Glutamatergic neuron (in vitro differentiated cells): Measurements from ENCODE around the gene WDR73. TPM values are rescaled to one million over a fixed set of nuclear protein-coding genes. Genes with fewer than 3 reads are reported as not detected.
A peak's percentile ranks its signal among the peaks of the same experiment; 100 is the strongest.
"Not testable (repeated sequence)": the region's sequence is repeated elsewhere in the genome, so short reads cannot be mapped to it uniquely, and the experiment has no call there.

Experiments used
- DNase-seq: peaks from one replicate; pipeline ENCODE4 v3.0.0; 2022
- H3K27ac Mint-ChIP-seq: one replicate; pipeline ENCODE4 v1.8.0; 2020; ENCODE audit warnings: mild to moderate bottlenecking, mixed read lengths, inconsistent platforms; ENCODE audit not compliant: unreplicated experiment
- H3K27me3 Mint-ChIP-seq: one replicate; pipeline ENCODE4 v1.8.0; 2020; ENCODE audit warnings: mild to moderate bottlenecking, moderate library complexity, mixed read lengths, inconsistent platforms; ENCODE audit not compliant: unreplicated experiment
- H3K36me3 Mint-ChIP-seq: one replicate; pipeline ENCODE4 v1.8.0; 2020; ENCODE audit warnings: mild to moderate bottlenecking, mixed read lengths, inconsistent platforms; ENCODE audit not compliant: unreplicated experiment
- H3K4me1 Mint-ChIP-seq: one replicate; pipeline ENCODE4 v1.8.0; 2020; ENCODE audit warnings: mild to moderate bottlenecking, low read depth, mixed read lengths, inconsistent platforms; ENCODE audit not compliant: unreplicated experiment
- H3K4me3 Mint-ChIP-seq: one replicate; pipeline ENCODE4 v1.8.0; 2020; ENCODE audit warnings: mild to moderate bottlenecking, mixed read lengths, inconsistent platforms; ENCODE audit not compliant: unreplicated experiment
- H3K9me3 Mint-ChIP-seq: one replicate; pipeline ENCODE4 v1.8.0; 2020; ENCODE audit warnings: mild to moderate bottlenecking, moderate library complexity, mixed read lengths, inconsistent platforms; ENCODE audit not compliant: unreplicated experiment
- total RNA-seq: library from RNA; stranded (reverse); fragmentation: NEBNext Ultra II Directional; extraction: Animal tissue kit (Norgen Biotek cat#: 25700); gene quantifications from one replicate; pipeline ENCODE4 v1.2.1, GENCODE V29; 2021; ENCODE audit not compliant: unreplicated experiment
- TF ChIP-seq, protein P1 (sequence below): fragments of 200-600 bp; sonication (generic); IDR thresholded peaks from one replicate; pipeline ENCODE4 v1.5.0; 2021; ENCODE audit not compliant: partially characterized antibody, unreplicated experiment

Gene WDR73
- total RNA-seq, 1 donor from 2014 or later = 19.5 TPM

DNA sequence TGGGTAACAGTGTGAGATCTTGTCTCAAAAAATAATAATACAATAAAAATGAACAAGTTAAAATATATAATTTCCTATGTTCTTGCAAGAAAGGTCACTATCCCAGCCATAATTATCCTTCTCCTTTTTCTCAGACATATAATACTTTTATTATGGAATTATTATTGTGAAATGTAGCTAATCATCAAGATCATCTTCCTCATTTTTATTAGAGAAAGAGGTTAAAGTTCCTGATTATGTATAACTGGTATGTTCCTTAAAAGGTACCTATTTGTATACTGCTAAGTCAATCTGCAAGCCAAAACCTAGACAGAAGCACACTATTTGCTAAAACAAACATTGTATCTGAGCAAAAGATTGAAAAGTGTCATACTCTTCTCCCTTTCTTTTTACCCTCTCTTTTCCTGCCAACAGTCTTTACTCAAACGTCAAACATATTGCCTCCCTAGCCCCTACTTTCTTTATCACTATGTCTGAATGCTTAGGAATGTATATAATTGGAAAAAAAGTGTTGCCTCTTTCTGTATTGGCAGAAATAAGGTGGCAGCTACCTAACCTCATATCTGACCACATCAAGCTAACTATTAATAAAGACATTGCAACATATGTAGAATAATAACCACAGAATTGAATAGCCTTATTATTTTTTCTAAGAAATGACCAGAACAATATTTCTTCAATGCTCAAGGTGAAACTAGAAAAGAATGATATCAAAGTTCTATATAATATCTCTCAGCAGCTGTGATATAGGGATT is 43.3 kb upstream of the WDR73 start:
- DNase-seq = no peak
- no peaks in the 10 kb centered on the region for H3K27me3 Mint-ChIP-seq
- H3K9me3 Mint-ChIP-seq = no peaks in the 10 kb centered on the region
- H3K4me3 Mint-ChIP-seq = no peak overlapping the region
- H3K36me3 Mint-ChIP-seq = no peaks in the 10 kb centered on the region
- no peak overlapping the region for H3K27ac Mint-ChIP-seq
- TF ChIP-seq, protein P1, sequence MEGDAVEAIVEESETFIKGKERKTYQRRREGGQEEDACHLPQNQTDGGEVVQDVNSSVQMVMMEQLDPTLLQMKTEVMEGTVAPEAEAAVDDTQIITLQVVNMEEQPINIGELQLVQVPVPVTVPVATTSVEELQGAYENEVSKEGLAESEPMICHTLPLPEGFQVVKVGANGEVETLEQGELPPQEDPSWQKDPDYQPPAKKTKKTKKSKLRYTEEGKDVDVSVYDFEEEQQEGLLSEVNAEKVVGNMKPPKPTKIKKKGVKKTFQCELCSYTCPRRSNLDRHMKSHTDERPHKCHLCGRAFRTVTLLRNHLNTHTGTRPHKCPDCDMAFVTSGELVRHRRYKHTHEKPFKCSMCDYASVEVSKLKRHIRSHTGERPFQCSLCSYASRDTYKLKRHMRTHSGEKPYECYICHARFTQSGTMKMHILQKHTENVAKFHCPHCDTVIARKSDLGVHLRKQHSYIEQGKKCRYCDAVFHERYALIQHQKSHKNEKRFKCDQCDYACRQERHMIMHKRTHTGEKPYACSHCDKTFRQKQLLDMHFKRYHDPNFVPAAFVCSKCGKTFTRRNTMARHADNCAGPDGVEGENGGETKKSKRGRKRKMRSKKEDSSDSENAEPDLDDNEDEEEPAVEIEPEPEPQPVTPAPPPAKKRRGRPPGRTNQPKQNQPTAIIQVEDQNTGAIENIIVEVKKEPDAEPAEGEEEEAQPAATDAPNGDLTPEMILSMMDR = no peak
- H3K4me1 Mint-ChIP-seq = peaks cover 2% of the 10 kb centered on the region

DNA sequence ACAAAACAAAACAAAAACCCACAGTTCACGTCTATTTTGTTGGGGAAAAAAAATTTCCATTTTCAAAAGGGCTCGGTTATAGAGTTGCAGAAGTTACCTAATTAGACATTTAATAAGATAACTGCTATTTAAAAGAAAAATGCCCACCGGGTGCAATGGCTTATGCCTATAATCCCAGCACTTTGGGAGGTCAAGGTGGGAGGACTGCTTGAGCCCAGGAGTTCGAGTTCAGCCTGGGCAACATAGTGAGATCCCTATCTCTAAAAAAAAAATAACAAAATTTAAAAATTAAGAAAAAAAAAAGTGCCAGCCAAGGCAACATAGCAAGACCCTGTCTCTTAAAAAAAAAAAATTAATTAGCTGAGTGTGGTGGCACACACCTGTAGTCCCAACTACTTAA is 42.7 kb upstream of the WDR73 start:
- no peak overlapping the region for H3K4me3 Mint-ChIP-seq
- no peak overlapping the region for H3K27ac Mint-ChIP-seq
- TF ChIP-seq, protein P1 = no peak
- H3K9me3 Mint-ChIP-seq = no peaks in the 10 kb centered on the region
- H3K27me3 Mint-ChIP-seq = no peaks in the 10 kb centered on the region
- peaks cover 2% of the 10 kb centered on the region for H3K4me1 Mint-ChIP-seq
- no peak for DNase-seq
- no peaks in the 10 kb centered on the region for H3K36me3 Mint-ChIP-seq

DNA sequence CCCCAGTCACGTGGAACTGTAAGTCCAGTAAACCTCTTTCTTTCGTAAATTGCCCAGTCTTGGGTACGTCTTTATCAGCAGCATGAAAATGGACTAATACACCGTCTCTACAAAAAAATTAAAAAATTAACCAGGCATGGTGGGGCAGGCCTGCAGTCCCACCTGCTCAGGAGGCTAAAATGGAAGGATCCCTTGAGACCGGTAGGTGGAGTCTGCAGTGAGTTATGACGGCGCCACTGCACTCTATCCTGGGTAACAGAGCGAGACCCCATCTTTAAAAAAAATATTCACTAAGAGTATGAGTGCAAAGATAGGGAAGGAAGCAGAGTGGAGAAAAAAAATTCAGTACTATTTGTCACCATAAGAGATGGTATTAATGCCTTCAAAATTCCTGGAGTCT is 36.3 kb upstream of the WDR73 start:
- TF ChIP-seq, protein P1 = no peak
- Mint-ChIP-seq H3K4me3 (no peak overlapping the region), H3K4me1 (no peaks in the 10 kb centered on the region), H3K9me3 (peaks cover 4% of the 10 kb centered on the region), H3K27ac (peak overlapping the region; percentile 26), H3K36me3 (peaks cover 9% of the 10 kb centered on the region), H3K27me3 (peaks cover 3% of the 10 kb centered on the region)
- DNase-seq = no peak

DNA sequence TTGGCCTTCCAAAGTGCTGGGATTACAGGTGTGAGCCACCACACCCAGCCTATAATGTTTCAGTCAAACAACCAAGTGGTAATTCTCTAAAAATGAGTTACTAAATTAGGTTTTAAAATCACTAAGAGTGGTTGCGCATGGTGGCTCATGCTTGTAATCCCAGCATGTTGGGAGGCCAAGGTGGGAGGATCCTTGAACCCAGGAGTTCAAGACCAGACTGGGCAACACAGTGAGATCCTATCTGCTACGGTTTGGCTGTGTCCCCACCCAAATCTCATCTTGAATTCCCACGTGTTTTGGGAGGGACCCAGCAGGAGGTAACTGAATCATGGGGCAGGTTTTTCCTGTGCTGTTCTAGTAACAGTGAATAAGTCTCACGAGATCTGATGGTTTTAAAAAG is 35.8 kb upstream of the WDR73 start:
- Mint-ChIP-seq H3K9me3 (peaks cover 4% of the 10 kb centered on the region), H3K4me1 (no peaks in the 10 kb centered on the region), H3K4me3 (no peak overlapping the region), H3K36me3 (peaks cover 9% of the 10 kb centered on the region), H3K27me3 (peaks cover 3% of the 10 kb centered on the region), H3K27ac (no peak overlapping the region)
- no peak for DNase-seq
- TF ChIP-seq, protein P1 = no peak

DNA sequence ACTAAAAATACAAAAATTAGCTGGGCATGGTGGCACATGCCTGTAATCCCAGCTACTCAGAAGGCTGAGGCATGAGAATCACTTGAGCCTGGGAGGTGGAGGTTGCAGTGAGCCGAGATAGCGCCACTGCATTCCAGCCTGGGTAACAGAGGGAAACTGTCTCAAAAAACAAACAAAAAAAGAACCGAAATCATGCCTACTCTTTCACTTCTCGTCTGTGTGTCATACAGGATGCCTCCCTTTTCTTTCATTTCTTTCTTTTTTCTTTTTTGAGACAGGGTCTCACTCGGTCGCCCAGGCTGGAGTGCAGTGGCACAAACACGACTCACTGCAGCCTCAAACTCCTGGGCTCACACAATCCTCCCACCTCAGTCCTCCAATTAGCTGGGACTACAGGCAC is 32.4 kb upstream of the WDR73 start:
- not testable (repeated sequence) for H3K27me3 Mint-ChIP-seq, DNase-seq, H3K4me3 Mint-ChIP-seq, H3K27ac Mint-ChIP-seq, H3K4me1 Mint-ChIP-seq, H3K36me3 Mint-ChIP-seq, H3K9me3 Mint-ChIP-seq
